Hair follicle dermal papilla cell (primary cell): ENCODE data around the gene CETP. TPM values are rescaled to one million over a fixed set of nuclear protein-coding genes. Genes with fewer than 3 reads are reported as not detected.

ENCODE experiments used
- total RNA-seq: library from RNA; depleted of rRNA; stranded (reverse); fragments of >200 nt; gene quantifications from 2 replicates; pipeline ENCODE4 v1.2.3, GENCODE V29; 2012

The CETP gene
- 0.16 TPM in 1 of 2 replicates, not detected in the other for total RNA-seq

GRCh38 chr16:56961851-56962281 is at the start of gene CETP:
CETP (plus strand) TSS chr16:56961950; CDS start chr16:56961980, 30 bp downstream.

GRCh38 chr16:56931892-56932720 is 29.6 kb upstream of the CETP start, which contains the start of gene HERPUD1:
HERPUD1 (plus strand) TSS chr16:56932142; CDS start chr16:56932245, 103 bp downstream.

GRCh38 chr16:56988948-56989945 is 27.5 kb downstream of the CETP start, which contains the start of gene NLRC5:
NLRC5 (plus strand) TSS chr16:56989557; CDS start chr16:57020713, 31,156 bp downstream.

Other genes with a start within 250 kb of the CETP start
- 40.7 and 44.6 TPM in 2 replicates for gene NUP93, start 231.8 kb upstream of the CETP start, total RNA-seq
- gene SLC12A3, start 96.7 kb upstream of the CETP start, total RNA-seq = not detected in 2 replicates
- gene HERPUD1, start 29.8 kb upstream of the CETP start, total RNA-seq = 133 and 141 TPM in 2 replicates
- gene NLRC5, start 27.6 kb downstream of the CETP start, total RNA-seq = 60.2 and 61.2 TPM in 2 replicates
- 25.4 and 29.0 TPM in 2 replicates for gene CPNE2, start 130.6 kb downstream of the CETP start, total RNA-seq
- 53.8 and 56.5 TPM in 2 replicates for gene PSME3IP1, start 224.1 kb downstream of the CETP start, total RNA-seq
- gene RSPRY1, start 224.4 kb downstream of the CETP start, total RNA-seq = 49.5 and 61.7 TPM in 2 replicates